ENCODE measurements around the gene THAP7.
A peak's percentile ranks its signal among the peaks of the same experiment; 100 is the strongest.

The THAP7 gene

GRCh38 chr22:21022955-21023614, 21.2 kb upstream of the THAP7 start:
- no peaks in the 10 kb centered on the region for H3K36me3 Mint-ChIP-seq
- H3K27ac Mint-ChIP-seq: no peak overlapping the region
- no peaks in the 10 kb centered on the region for H3K27me3 Mint-ChIP-seq
- peaks cover 13% of the 10 kb centered on the region for H3K4me1 Mint-ChIP-seq (ENCODE audit: low read depth)
- no peak overlapping the region for H3K4me3 Mint-ChIP-seq
- H3K9me3 Mint-ChIP-seq (ENCODE audit: low read depth): no peaks in the 10 kb centered on the region

GRCh38 chr22:21022507-21022906, 20.6 kb upstream of the THAP7 start:
- Mint-ChIP-seq H3K4me1 (ENCODE audit: low read depth) (peaks cover 13% of the 10 kb centered on the region), H3K4me3 (no peak overlapping the region), H3K36me3 (no peaks in the 10 kb centered on the region), H3K27ac (no peak overlapping the region), H3K9me3 (ENCODE audit: low read depth) (no peaks in the 10 kb centered on the region), H3K27me3 (no peaks in the 10 kb centered on the region)

DNA sequence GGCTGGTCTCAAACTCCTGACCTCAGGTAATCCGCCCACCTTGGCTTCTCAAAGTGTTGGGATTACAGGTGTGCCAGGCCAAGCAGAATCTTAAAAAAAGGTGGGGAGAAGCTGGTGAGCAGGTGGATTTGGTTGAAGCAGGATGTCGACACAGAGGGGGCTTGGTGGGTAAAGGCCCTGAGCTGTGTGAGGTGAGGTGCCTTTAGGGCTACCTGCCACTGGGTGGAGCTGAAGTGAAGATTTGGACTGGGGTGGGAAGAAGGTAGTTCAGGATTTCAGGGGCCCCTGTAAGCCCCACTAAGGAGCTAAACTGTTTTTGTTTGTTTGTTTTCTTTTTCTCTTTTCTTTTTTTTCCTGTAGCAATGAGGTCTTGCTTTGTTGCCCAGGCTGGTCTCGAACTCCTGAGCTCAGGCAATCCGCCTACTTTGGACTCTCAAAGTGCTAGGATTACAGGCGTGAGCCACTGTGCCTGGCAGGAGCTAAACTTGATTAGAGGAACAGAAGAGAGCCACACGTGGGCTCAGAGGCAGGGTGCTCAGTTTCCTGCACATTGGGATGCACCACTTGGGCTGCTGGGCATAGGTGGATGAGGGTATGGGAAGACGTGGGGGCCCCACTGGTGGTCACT, 19.0 kb upstream of the THAP7 start:
- no peaks in the 10 kb centered on the region for H3K27me3 Mint-ChIP-seq
- H3K4me1 Mint-ChIP-seq (ENCODE audit: low read depth): peaks cover 20% of the 10 kb centered on the region
- no peaks in the 10 kb centered on the region for H3K36me3 Mint-ChIP-seq
- no peak overlapping the region for H3K27ac Mint-ChIP-seq
- H3K9me3 Mint-ChIP-seq (ENCODE audit: low read depth): no peaks in the 10 kb centered on the region
- no peak overlapping the region for H3K4me3 Mint-ChIP-seq

- peaks cover 26% of the 10 kb centered on the region for H3K4me1 Mint-ChIP-seq (ENCODE audit: low read depth)
- no peak overlapping the region for H3K27ac Mint-ChIP-seq
- H3K9me3 Mint-ChIP-seq (ENCODE audit: low read depth): no peaks in the 10 kb centered on the region
- no peak overlapping the region for H3K4me3 Mint-ChIP-seq
- H3K27me3 Mint-ChIP-seq: no peaks in the 10 kb centered on the region
- no peaks in the 10 kb centered on the region for H3K36me3 Mint-ChIP-seq
Observed at GRCh38 chr22:21018314-21018713, 16.4 kb upstream of the THAP7 start.

DNA sequence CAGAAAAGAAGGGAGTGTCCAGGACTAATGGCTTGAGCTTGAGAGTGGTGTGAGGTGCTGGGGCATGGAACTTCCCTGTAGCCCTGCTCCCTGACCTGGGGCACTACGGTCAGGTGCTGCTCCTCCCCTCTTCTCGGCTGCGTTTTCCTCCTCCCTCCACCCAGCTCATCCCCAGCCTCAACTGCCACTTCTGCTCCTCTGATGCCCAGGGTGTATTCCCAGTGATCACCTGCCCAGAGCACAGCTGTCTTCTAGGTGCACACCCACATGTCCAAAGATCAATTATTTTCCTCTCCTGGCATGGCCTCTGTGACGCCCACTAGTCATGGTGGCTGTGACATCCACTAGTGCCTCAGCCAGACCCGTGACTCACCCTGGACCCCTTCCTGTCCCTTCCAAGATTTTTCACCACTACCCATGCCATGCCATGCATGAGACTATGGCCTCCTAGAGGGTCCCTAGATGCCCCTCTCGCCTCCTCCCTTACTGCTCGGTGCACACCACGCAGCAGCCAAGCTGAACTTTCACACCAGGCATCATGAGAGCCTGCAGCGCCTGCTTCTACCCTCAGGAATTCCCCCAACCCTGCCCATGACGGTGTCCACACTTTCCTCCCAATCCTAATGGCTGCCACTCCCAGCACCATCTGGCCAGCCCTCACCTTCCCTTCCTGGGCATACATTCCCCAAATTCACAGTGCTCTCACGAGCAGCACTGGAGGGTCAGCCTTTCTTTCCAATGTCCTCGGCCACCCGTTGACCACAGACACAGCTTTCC, 14.9 kb upstream of the THAP7 start:
- Mint-ChIP-seq H3K27ac (no peak overlapping the region), H3K27me3 (no peaks in the 10 kb centered on the region), H3K4me1 (ENCODE audit: low read depth) (peaks cover 26% of the 10 kb centered on the region), H3K4me3 (no peak overlapping the region), H3K9me3 (ENCODE audit: low read depth) (no peaks in the 10 kb centered on the region), H3K36me3 (no peaks in the 10 kb centered on the region)

DNA sequence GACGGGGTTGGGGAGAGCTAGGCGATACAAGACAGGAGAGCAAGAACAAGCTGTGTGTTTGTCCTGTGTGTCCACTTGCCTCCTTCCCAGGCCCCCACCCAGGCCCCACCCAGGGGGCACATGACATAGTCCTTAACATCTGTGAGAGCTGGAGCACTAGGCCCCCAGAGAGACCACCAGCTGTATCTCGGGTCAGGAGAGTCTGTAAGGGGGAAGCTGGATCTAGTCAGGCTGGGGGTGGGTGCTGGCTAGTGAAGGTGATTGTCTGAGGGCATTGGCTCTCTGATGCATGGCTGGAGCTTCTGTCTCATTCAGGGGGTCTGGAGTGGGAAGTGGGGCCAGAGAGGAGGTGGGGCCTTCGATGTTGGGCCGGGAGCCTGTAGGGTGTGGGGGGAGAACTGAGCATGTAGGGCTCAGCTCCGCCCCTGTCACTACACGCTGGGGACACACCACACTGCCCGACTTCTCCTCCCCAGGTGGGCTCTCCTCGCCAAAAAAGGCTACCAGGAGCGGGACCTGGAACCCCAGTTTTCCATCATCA, 13.6 kb upstream of the THAP7 start:
- Mint-ChIP-seq H3K4me1 (ENCODE audit: low read depth) (peaks cover 26% of the 10 kb centered on the region), H3K27ac (no peak overlapping the region), H3K4me3 (no peak overlapping the region), H3K27me3 (no peaks in the 10 kb centered on the region), H3K9me3 (ENCODE audit: low read depth) (no peaks in the 10 kb centered on the region), H3K36me3 (no peaks in the 10 kb centered on the region)

DNA sequence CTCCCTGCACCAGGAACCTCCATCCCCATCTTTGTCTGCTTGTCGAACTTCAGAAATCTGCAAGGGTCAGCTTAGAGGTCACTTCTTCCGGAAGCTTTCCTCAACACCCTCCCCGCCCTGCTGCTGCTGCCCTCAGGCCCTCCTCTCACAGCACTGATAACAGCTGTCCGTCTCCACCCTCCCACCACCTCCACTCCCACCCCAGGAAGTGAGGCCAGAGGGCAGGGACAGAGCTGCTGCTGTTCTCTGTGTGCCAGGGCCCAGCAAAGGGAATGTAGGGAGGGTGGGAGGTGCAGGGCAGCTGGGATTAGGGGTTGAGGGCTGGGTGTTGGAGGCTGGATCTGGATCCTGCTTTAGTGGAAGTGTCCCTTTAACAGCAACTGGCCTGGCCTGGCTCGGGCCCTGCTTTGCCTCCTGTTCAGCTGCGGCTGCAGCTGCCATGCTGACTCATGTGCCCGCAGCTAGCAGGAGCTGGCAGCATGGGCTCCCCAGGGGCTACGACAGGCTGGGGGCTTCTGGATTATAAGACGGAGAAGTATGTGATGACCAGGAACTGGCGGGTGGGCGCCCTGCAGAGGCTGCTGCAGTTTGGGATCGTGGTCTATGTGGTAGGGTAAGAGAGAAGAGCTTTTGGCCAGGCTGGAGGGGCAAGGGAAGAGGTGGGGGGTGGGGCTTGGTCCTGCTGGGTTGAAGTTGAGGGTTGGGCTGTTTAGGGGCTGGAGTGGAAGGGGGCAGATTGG, 13.0 kb upstream of the THAP7 start, which contains the start of gene P2RX6:
P2RX6 (plus strand) TSS at position 440 of the 740 bp plus-strand sequence; CDS start at position 450, 10 bp downstream.
- peaks cover 26% of the 10 kb centered on the region for H3K4me1 Mint-ChIP-seq (ENCODE audit: low read depth)
- no peaks in the 10 kb centered on the region for H3K27me3 Mint-ChIP-seq
- no peaks in the 10 kb centered on the region for H3K9me3 Mint-ChIP-seq (ENCODE audit: low read depth)

GRCh38 chr22:21014202-21014725, 12.3 kb upstream of the THAP7 start:
- peak overlapping the region; percentile 90 for H3K4me3 Mint-ChIP-seq
- H3K27me3 Mint-ChIP-seq: no peaks in the 10 kb centered on the region
- H3K36me3 Mint-ChIP-seq: no peaks in the 10 kb centered on the region
- no peaks in the 10 kb centered on the region for H3K9me3 Mint-ChIP-seq (ENCODE audit: low read depth)
- H3K4me1 Mint-ChIP-seq (ENCODE audit: low read depth): peaks cover 26% of the 10 kb centered on the region
- H3K27ac Mint-ChIP-seq: peak overlapping the region; percentile 66

More for the DNA sequence above, 13.0 kb upstream of the THAP7 start, which contains the start of gene P2RX6:
- Mint-ChIP-seq H3K27ac (peak within 1 kb of the TSS; percentile 66), H3K4me3 (peak within 1 kb of the TSS; percentile 90), H3K36me3 (no peaks in the 10 kb centered on the region)

- Mint-ChIP-seq H3K27me3 (no peaks in the 10 kb centered on the region), H3K4me3 (peak overlapping the region; percentile 90), H3K9me3 (ENCODE audit: low read depth) (no peaks in the 10 kb centered on the region), H3K27ac (peak overlapping the region; percentile 66), H3K36me3 (no peaks in the 10 kb centered on the region), H3K4me1 (ENCODE audit: low read depth) (peaks cover 26% of the 10 kb centered on the region)
Observed at GRCh38 chr22:21013657-21014201, 11.8 kb upstream of the THAP7 start.

- Mint-ChIP-seq H3K27me3 (no peaks in the 10 kb centered on the region), H3K36me3 (no peaks in the 10 kb centered on the region), H3K4me1 (ENCODE audit: low read depth) (peaks cover 26% of the 10 kb centered on the region), H3K9me3 (ENCODE audit: low read depth) (no peaks in the 10 kb centered on the region), H3K27ac (no peak overlapping the region), H3K4me3 (peak overlapping the region; percentile 80)
Observed at GRCh38 chr22:21012446-21013407, 10.8 kb upstream of the THAP7 start.

- Mint-ChIP-seq H3K4me1 (ENCODE audit: low read depth) (peaks cover 18% of the 10 kb centered on the region), H3K9me3 (ENCODE audit: low read depth) (no peaks in the 10 kb centered on the region), H3K36me3 (no peaks in the 10 kb centered on the region), H3K27me3 (no peaks in the 10 kb centered on the region), H3K27ac (no peak overlapping the region), H3K4me3 (no peak overlapping the region)
Observed at GRCh38 chr22:21010426-21011113, 8.7 kb upstream of the THAP7 start.

DNA sequence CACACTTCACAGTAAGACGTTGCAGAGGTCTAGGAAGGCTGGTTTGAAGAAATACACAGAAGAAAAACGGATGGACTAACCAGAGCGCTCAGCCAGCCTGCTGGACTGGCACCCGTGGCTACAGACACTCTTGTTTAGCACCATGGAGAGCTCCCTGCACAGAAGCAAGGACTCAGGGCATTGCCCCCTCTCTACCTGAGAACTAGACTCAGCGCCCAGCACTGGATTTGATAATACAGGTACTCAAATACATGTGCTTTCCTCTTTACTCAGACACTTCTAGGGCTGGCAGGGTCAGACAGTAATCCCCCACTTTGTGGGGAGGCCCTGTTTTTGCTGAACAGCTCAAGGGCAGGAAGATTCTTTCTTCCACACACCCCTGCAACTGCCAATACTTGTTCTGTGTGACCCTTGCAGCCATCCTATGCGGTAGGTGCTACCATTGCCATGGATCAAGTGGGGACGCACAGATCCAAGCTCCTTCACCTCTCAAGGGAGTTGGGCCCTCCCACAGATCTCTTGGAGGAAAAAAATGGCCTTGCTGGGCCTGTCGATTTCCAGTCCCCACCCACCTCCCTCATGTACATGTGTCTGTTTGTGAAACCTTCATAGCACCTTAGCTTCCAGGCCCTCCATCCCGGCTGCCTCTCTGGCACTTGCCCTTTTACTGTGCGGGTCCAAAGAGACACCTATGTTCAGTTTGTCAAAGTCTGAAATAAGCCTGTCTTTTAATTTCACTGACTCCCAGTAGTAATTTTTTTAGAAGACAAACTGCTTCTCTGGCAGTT, 7.9 kb upstream of the THAP7 start:
- no peaks in the 10 kb centered on the region for H3K9me3 Mint-ChIP-seq (ENCODE audit: low read depth)
- no peaks in the 10 kb centered on the region for H3K27me3 Mint-ChIP-seq
- H3K36me3 Mint-ChIP-seq: no peaks in the 10 kb centered on the region
- H3K27ac Mint-ChIP-seq: no peak overlapping the region
- H3K4me1 Mint-ChIP-seq (ENCODE audit: low read depth): peaks cover 12% of the 10 kb centered on the region
- no peak overlapping the region for H3K4me3 Mint-ChIP-seq
